ENCODE data around the gene WWOX.

GRCh38 chr16:79073566-79073965 is 974.1 kb downstream of the WWOX start:
- TF ChIP-seq CTCF (IDR thresholded peaks at IDR 0.05; ENCODE audit: low read depth, low read length) (no peak), POLR2A (IDR thresholded peaks at IDR 0.05; ENCODE audit: extremely low read depth, insufficient read length) (no peak)

Data from NB4 (cell line).